IPS-20b (cell line): ENCODE measurements around the gene CDH13.

Experiments used
- H3K27ac ChIP-seq: one replicate; pipeline ENCODE4 v1.5.1; 2013; ENCODE audit warnings: low read length
- H3K27me3 ChIP-seq: 2 replicates; pipeline ENCODE4 v1.6.1; 2013; ENCODE audit warnings: mild to moderate bottlenecking, low read length, inconsistent platforms; ENCODE audit not compliant: insufficient read depth
- H3K36me3 ChIP-seq: 2 replicates; pipeline ENCODE4 v1.6.1; 2013; ENCODE audit warnings: low read depth, mild to moderate bottlenecking, inconsistent platforms, low read length, moderate library complexity; ENCODE audit not compliant: insufficient read depth
- H3K4me1 ChIP-seq: 2 replicates; pipeline ENCODE4 v1.6.1; 2013; ENCODE audit warnings: mild to moderate bottlenecking, control low read depth, inconsistent platforms, low read length, moderate library complexity; ENCODE audit not compliant: insufficient read depth
- H3K4me3 ChIP-seq: 2 replicates; pipeline ENCODE4 v1.5.1; 2013; ENCODE audit warnings: mild to moderate bottlenecking, low read length, inconsistent platforms
- H3K9ac ChIP-seq: 2 replicates; pipeline ENCODE4 v1.6.1; 2013; ENCODE audit warnings: low read depth, mild to moderate bottlenecking, inconsistent platforms, low read length, moderate library complexity
- H3K9me3 ChIP-seq: 2 replicates; pipeline ENCODE4 v1.6.1; 2013; ENCODE audit warnings: mild to moderate bottlenecking, low read depth, low read length, inconsistent platforms; ENCODE audit not compliant: insufficient read depth

Gene CDH13

DNA sequence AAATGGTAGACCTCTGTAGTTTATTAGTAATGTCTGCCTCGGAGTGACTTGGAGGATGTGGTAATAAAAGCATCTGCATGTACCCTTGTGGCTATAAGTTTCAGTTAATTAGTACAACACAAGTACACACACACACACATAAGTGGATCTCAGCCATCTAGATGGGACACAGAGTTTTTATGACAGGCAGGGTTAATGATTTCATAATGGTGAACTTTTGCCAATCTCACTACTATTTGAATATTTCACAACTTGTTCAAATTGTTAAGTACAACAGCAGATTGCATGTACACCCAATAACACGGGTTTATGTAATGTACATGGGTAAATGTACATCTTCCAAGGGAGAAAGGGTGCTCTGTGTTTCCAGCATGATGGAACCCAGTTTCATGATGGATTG, 669.7 kb downstream of the CDH13 start:
- no peak overlapping the region for H3K4me3 ChIP-seq
- H3K9me3 ChIP-seq: no peaks in the 10 kb centered on the region
- no peaks in the 10 kb centered on the region for H3K4me1 ChIP-seq
- no peak overlapping the region for H3K27ac ChIP-seq
- H3K36me3 ChIP-seq: no peaks in the 10 kb centered on the region
- H3K27me3 ChIP-seq: no peaks in the 10 kb centered on the region
- H3K9ac ChIP-seq: no peak overlapping the region

GRCh38 chr16:83298541-83298940, 671.8 kb downstream of the CDH13 start:
- Histone ChIP-seq H3K27ac (no peak overlapping the region), H3K36me3 (no peaks in the 10 kb centered on the region), H3K4me3 (no peak overlapping the region), H3K9me3 (no peaks in the 10 kb centered on the region), H3K27me3 (no peaks in the 10 kb centered on the region), H3K9ac (no peak overlapping the region), H3K4me1 (no peaks in the 10 kb centered on the region)

DNA sequence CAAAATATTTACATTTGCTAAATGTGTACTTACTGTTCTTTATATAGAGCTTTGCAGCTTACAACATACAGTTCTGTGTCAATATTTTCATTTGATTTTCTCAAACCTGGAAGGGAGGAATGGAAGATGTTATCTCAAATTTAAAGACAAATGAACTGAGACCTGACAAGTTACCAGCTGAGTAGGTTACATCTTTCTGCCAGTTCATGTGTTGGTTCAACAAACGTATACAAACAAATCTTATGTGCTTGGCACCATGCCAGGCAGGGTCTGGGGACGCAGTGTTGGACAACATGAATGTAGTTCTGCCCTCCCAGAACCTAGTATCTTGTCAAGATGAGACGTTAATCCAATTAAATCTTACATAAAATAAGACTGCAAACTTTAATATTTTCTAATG, 673.6 kb downstream of the CDH13 start:
- Histone ChIP-seq H3K9ac (no peak overlapping the region), H3K4me1 (no peaks in the 10 kb centered on the region), H3K9me3 (no peaks in the 10 kb centered on the region), H3K4me3 (no peak overlapping the region), H3K27ac (no peak overlapping the region), H3K36me3 (no peaks in the 10 kb centered on the region), H3K27me3 (no peaks in the 10 kb centered on the region)

- no peaks in the 10 kb centered on the region for H3K36me3 ChIP-seq
- no peak overlapping the region for H3K4me3 ChIP-seq
- no peak overlapping the region for H3K27ac ChIP-seq
- H3K9ac ChIP-seq: no peak overlapping the region
- H3K9me3 ChIP-seq: no peaks in the 10 kb centered on the region
- no peaks in the 10 kb centered on the region for H3K27me3 ChIP-seq
- H3K4me1 ChIP-seq: 0 out of 2 replicates have a peak, but pooled peaks cover under 1% of the 10 kb centered on the region
Measured at GRCh38 chr16:83301971-83302370, 675.2 kb downstream of the CDH13 start.

- Histone ChIP-seq H3K27me3 (no peaks in the 10 kb centered on the region), H3K9me3 (no peaks in the 10 kb centered on the region), H3K27ac (no peak overlapping the region), H3K4me3 (no peak overlapping the region), H3K9ac (no peak overlapping the region), H3K4me1 (0 out of 2 replicates have a peak, but pooled peaks cover 4% of the 10 kb centered on the region), H3K36me3 (no peaks in the 10 kb centered on the region)
Measured at GRCh38 chr16:83302853-83303252, 676.1 kb downstream of the CDH13 start.

DNA sequence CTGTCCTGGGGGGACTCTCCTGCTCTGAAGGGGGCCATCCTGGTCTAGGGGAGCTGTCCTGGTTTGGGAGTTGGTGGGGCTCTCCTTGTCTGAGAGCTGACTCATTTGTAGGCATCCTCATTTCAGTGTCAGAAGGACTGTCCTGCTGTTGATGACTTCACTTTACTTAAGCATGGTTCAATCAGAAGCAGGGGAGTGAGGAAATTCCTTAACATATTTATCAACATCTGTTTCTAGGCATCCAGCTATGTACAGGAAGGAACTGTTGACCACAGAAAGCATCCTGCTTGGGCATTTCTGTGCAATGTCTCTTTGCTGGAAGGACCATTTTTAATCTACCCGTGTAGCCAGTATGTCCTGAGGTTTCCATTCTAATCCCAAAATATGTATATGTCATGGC, 678.3 kb downstream of the CDH13 start:
- no peak overlapping the region for H3K4me3 ChIP-seq
- 0 out of 2 replicates have a peak, but pooled peaks cover 4% of the 10 kb centered on the region for H3K4me1 ChIP-seq
- no peaks in the 10 kb centered on the region for H3K9me3 ChIP-seq
- H3K27me3 ChIP-seq: no peaks in the 10 kb centered on the region
- H3K36me3 ChIP-seq: no peaks in the 10 kb centered on the region
- H3K27ac ChIP-seq: no peak overlapping the region
- H3K9ac ChIP-seq: no peak overlapping the region

DNA sequence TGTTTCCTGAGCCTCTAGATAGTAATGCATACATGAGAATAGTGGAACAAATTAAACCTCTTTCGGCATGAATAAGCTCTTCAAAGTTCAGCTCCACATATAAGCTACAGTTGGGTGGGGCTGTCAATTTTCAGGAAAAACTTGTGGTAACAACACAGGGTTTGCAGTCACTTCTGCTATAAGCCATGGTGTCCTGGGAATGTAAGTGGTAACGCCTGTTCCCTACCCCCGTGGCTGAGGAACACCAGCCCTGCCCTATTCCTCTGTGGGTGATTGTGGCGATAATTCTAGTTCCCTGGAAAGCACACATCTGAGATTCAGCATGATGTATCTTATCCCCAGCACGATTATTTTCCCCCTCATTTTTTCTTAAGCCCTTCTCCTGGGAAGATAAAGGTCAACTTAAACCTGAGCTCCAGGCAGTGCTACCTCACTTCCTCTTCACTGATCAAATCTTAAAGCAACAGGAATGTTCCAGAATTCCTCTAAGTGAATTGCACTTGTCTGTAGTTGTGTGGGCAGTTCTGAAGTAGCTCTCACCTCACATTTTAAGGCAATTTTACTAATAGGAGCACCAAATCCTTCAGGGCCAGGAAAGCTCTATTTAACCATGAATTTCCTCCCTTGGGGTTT, 680.3 kb downstream of the CDH13 start:
- Histone ChIP-seq H3K27ac (no peak overlapping the region), H3K4me1 (0 out of 2 replicates have a peak, but pooled peaks cover 4% of the 10 kb centered on the region), H3K27me3 (no peaks in the 10 kb centered on the region), H3K9me3 (no peaks in the 10 kb centered on the region), H3K9ac (no peak overlapping the region), H3K36me3 (no peaks in the 10 kb centered on the region), H3K4me3 (no peak overlapping the region)

- Histone ChIP-seq H3K27ac (no peak overlapping the region), H3K36me3 (no peaks in the 10 kb centered on the region), H3K4me1 (0 out of 2 replicates have a peak, but pooled peaks cover 4% of the 10 kb centered on the region), H3K9ac (no peak overlapping the region), H3K9me3 (no peaks in the 10 kb centered on the region), H3K4me3 (no peak overlapping the region), H3K27me3 (no peaks in the 10 kb centered on the region)
Measured at GRCh38 chr16:83307594-83307992, 680.8 kb downstream of the CDH13 start.

DNA sequence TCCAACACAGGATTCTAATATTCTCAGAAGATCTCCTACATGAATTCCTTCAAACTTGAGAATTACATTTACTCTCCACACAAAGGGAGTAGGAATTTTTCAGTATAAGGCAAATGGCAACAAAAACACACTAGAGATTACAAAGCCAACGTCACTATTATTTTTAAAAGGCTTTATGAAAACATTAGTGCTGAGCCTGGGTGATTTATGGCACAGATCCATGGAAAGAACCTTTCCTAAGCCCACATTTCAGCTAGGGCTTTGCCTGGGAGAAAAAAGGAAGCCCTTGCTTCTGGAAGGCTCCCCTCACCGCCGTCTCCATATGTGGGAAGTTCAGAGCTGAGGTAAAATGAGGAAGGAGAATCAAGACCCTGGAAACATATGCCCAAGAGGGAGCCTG, 681.6 kb downstream of the CDH13 start:
- H3K4me3 ChIP-seq: no peak overlapping the region
- H3K36me3 ChIP-seq: no peaks in the 10 kb centered on the region
- H3K9me3 ChIP-seq: no peaks in the 10 kb centered on the region
- 0 out of 2 replicates have a peak, but pooled peaks cover 4% of the 10 kb centered on the region for H3K4me1 ChIP-seq
- no peak overlapping the region for H3K27ac ChIP-seq
- H3K27me3 ChIP-seq: no peaks in the 10 kb centered on the region
- no peak overlapping the region for H3K9ac ChIP-seq

- no peaks in the 10 kb centered on the region for H3K9me3 ChIP-seq
- H3K9ac ChIP-seq: no peak overlapping the region
- no peak overlapping the region for H3K27ac ChIP-seq
- no peak overlapping the region for H3K4me3 ChIP-seq
- no peaks in the 10 kb centered on the region for H3K27me3 ChIP-seq
- 0 out of 2 replicates have a peak, but pooled peaks cover 4% of the 10 kb centered on the region for H3K4me1 ChIP-seq
- no peaks in the 10 kb centered on the region for H3K36me3 ChIP-seq
Measured at GRCh38 chr16:83310816-83311215, 684.0 kb downstream of the CDH13 start.

DNA sequence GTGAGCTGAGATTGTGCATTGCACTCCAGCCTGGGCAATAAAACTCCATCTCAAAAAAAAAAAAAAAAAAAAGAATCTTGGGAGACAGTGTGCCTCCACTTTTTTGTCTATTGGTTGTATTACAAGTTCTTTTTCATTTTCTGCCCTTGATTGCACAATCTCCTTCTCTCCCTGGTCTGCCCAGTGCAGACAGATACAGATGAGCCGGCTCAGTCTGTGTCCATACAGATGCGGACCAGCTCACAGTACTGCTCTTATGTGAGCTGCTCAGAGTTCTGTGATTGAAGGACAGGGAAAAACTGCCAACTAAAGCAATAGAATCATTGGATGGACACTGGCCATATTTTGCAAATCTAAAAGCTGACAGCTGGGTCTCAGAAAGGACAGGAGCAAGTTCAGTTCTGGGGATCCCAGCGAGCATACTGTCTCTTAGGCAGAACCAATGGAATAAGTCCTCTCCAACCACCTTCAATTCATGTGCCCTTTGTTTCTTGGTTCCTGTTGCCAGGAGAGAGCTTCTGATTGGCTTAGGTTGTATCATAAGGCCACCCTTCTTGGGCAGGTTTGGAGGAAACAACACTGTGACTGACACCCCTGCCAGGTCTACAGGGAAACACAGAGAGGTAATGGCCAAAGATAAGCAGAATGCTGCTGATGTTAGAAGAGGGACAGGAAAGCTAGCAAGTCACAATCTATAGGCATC, 685.4 kb downstream of the CDH13 start:
- no peaks in the 10 kb centered on the region for H3K27me3 ChIP-seq
- 0 out of 2 replicates have a peak, but pooled peaks cover 2% of the 10 kb centered on the region for H3K4me1 ChIP-seq
- H3K36me3 ChIP-seq: no peaks in the 10 kb centered on the region
- H3K4me3 ChIP-seq: no peak overlapping the region
- H3K27ac ChIP-seq: no peak overlapping the region
- H3K9me3 ChIP-seq: no peaks in the 10 kb centered on the region
- H3K9ac ChIP-seq: no peak overlapping the region

- no peak overlapping the region for H3K27ac ChIP-seq
- no peaks in the 10 kb centered on the region for H3K27me3 ChIP-seq
- H3K9me3 ChIP-seq: no peaks in the 10 kb centered on the region
- H3K4me3 ChIP-seq: no peak overlapping the region
- H3K9ac ChIP-seq: no peak overlapping the region
- no peaks in the 10 kb centered on the region for H3K4me1 ChIP-seq
- H3K36me3 ChIP-seq: no peaks in the 10 kb centered on the region
Measured at GRCh38 chr16:83312718-83313245, 686.0 kb downstream of the CDH13 start.
